DND-41 (cell line): ENCODE data around the gene LRP1.

ENCODE experiments used
- ATAC-seq: fragments of 200-7000 bp; cut with Tn5 transposase; 3 replicates; pipeline ENCODE4 v1.9.1; 2021; ENCODE audit warnings: low read depth; ENCODE audit not compliant: insufficient read depth
- DNase-seq: peaks from one replicate; pipeline ENCODE4 v3.0.0-alpha.2; 2020
- H2AFZ ChIP-seq: 2 replicates; pipeline ENCODE4 v1.6.0; 2012; ENCODE audit warnings: low read depth, low read length
- H3K27ac ChIP-seq: 2 replicates; pipeline ENCODE4 v1.5.1; 2012; ENCODE audit warnings: low read length, inconsistent platforms
- H3K27me3 ChIP-seq: fragments of 200-600 bp; sonication (generic); 2 replicates; pipeline ENCODE4 v1.6.0; 2012; ENCODE audit warnings: low read length, mild to moderate bottlenecking, inconsistent platforms; ENCODE audit not compliant: insufficient read depth, poor library complexity
- H3K36me3 ChIP-seq: 2 replicates; pipeline ENCODE4 v1.5.1; 2012; ENCODE audit warnings: low read length, inconsistent platforms; ENCODE audit not compliant: insufficient read depth
- H3K4me1 ChIP-seq: 2 replicates; pipeline ENCODE4 v1.5.1; 2012; ENCODE audit warnings: mild to moderate bottlenecking, low read length; ENCODE audit not compliant: insufficient read depth
- H3K4me2 ChIP-seq: 2 replicates; pipeline ENCODE4 v1.6.0; 2012; ENCODE audit warnings: mild to moderate bottlenecking, moderate library complexity, low read length, inconsistent platforms; ENCODE audit not compliant: insufficient read depth
- H3K4me3 ChIP-seq, 2 experiments: fragments of 200-600 bp in 1 of 2; shearing (Covaris generic) in 1 of 2; 2 replicates each; pipeline ENCODE4 v1.5.1; 2012 to 2016; ENCODE audit warnings: inconsistent platforms in 2 of 2, low read length in 2 of 2, mild to moderate bottlenecking in 2 of 2, low read depth in 1 of 2, moderate library complexity in 1 of 2
- H3K79me2 ChIP-seq: 2 replicates; pipeline ENCODE4 v1.6.0; 2012; ENCODE audit warnings: low read length, inconsistent platforms; ENCODE audit not compliant: insufficient read depth
- H3K9ac ChIP-seq: 2 replicates; pipeline ENCODE4 v1.6.0; 2012; ENCODE audit warnings: low read depth, mild to moderate bottlenecking, inconsistent platforms, low read length, moderate library complexity
- H3K9me3 ChIP-seq: 2 replicates; pipeline ENCODE4 v1.5.1; 2012; ENCODE audit warnings: low read length, moderate library complexity, mild to moderate bottlenecking, inconsistent platforms; ENCODE audit not compliant: insufficient read depth, severe bottlenecking
- H4K20me1 ChIP-seq: 2 replicates; pipeline ENCODE4 v1.6.0; 2012; ENCODE audit warnings: low read length; ENCODE audit not compliant: insufficient read depth
- EZH2 ChIP-seq: IDR thresholded peaks from 3 replicates; pipeline ENCODE4 v1.6.1; 2012; ENCODE audit warnings: borderline replicate concordance, low read depth, mild to moderate bottlenecking, moderate library complexity, low read length, inconsistent platforms; ENCODE audit not compliant: severe bottlenecking
- TF ChIP-seq, protein P1 (sequence below): IDR thresholded peaks from 2 replicates; pipeline ENCODE4 v1.5.1; 2012; ENCODE audit warnings: borderline replicate concordance, low read length, moderate library complexity, mild to moderate bottlenecking; ENCODE audit not compliant: poor library complexity, severe bottlenecking; ENCODE audit errors: extremely low read depth

LRP1 gene

GRCh38 chr12:57247041-57247440, 118.8 kb downstream of the LRP1 start:
- DNase-seq = no peak
- no peak overlapping the region for H3K27ac ChIP-seq
- no peak overlapping the region for H3K4me2 ChIP-seq
- H3K4me3 ChIP-seq = no peak overlapping the region
- H3K9ac ChIP-seq = no peak overlapping the region
- H3K36me3 ChIP-seq = no peaks in the 10 kb centered on the region
- no peak overlapping the region for H2AFZ ChIP-seq
- no peaks in the 10 kb centered on the region for H3K27me3 ChIP-seq
- H3K9me3 ChIP-seq = no peaks in the 10 kb centered on the region
- no peak for ATAC-seq
- H4K20me1 ChIP-seq = peaks cover 3% of the 10 kb centered on the region; the same call in 1 of the 2 replicates
- H3K4me1 ChIP-seq = peaks cover 18% of the 10 kb centered on the region
- no peaks in the 10 kb centered on the region for H3K79me2 ChIP-seq
- TF ChIP-seq, protein P1, sequence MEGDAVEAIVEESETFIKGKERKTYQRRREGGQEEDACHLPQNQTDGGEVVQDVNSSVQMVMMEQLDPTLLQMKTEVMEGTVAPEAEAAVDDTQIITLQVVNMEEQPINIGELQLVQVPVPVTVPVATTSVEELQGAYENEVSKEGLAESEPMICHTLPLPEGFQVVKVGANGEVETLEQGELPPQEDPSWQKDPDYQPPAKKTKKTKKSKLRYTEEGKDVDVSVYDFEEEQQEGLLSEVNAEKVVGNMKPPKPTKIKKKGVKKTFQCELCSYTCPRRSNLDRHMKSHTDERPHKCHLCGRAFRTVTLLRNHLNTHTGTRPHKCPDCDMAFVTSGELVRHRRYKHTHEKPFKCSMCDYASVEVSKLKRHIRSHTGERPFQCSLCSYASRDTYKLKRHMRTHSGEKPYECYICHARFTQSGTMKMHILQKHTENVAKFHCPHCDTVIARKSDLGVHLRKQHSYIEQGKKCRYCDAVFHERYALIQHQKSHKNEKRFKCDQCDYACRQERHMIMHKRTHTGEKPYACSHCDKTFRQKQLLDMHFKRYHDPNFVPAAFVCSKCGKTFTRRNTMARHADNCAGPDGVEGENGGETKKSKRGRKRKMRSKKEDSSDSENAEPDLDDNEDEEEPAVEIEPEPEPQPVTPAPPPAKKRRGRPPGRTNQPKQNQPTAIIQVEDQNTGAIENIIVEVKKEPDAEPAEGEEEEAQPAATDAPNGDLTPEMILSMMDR = no peak
- no peak for TF ChIP-seq EZH2

DNA sequence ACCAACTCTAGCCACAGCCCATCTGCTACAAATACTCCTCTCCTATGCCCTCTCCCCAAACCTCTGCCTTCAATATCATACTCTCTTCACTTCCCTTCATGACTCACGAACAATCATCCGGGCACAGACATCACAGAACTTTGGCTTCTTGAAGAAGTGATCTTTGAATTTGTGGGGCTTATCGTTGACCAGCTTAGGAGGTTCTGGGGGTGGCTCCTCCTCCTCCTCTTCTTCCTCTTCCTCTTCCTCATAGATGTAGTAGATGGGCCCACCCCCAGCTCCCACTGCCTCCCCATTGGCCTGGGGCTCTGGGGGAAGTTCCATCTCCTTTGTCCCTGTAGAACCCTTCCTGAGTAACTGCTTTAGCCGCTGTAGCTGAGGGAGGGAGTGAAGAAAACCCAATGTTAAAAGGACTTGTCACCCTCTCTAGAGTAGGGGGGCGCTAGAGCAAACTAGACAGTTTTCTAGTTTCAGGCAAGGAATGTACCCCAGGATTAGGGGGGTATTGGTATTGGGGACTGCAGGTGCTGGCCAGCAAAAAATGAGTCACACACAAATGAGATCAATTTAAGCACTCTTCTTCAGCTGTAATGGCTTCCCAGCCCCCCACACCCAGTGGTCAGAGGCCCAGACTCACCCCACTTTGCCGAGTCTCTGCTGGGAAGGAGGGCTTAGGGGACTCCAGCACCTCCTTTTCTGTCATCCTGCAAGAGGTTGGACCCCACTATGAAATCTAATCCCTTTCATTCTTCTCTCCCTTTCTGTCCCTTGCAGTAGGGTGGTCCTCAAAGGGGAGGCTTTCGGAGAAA, 120.9 kb downstream of the LRP1 start:
- no peaks in the 10 kb centered on the region for H3K79me2 ChIP-seq
- no peak overlapping the region for H3K4me3 ChIP-seq
- peak; percentile 60 for ATAC-seq
- H3K9ac ChIP-seq = no peak overlapping the region
- H4K20me1 ChIP-seq = no peaks in the 10 kb centered on the region
- H3K4me1 ChIP-seq = no peaks in the 10 kb centered on the region
- no peaks in the 10 kb centered on the region for H3K36me3 ChIP-seq
- TF ChIP-seq EZH2 = no peak
- TF ChIP-seq, protein P1 = no peak
- H3K27me3 ChIP-seq = no peaks in the 10 kb centered on the region
- no peak overlapping the region for H2AFZ ChIP-seq
- H3K9me3 ChIP-seq = no peaks in the 10 kb centered on the region
- no peak overlapping the region for H3K4me2 ChIP-seq
- H3K27ac ChIP-seq = no peak overlapping the region
- DNase-seq = no peak

DNA sequence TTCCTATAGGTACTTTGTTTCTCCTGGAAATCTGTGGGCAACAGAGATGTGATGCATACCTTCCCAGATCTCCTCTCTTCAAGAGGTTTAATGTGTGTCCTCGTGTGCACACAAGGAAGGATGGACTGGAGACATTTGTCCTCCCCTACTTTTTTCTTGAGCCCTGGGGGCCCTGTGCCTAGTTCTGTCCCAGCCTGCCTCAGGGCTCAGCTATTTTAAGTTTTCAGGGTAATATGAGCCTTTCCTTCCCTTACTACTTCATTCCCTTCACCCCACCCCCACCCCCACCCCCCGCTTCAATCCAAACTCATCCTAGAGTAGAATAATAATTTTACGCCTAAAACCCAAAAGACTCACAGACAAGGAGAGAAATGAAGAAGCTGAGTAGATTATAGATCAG, 122.3 kb downstream of the LRP1 start:
- Histone ChIP-seq H2AFZ (no peak overlapping the region), H3K27me3 (no peaks in the 10 kb centered on the region), H3K79me2 (no peaks in the 10 kb centered on the region), H4K20me1 (no peaks in the 10 kb centered on the region), H3K9me3 (no peaks in the 10 kb centered on the region), H3K4me1 (no peaks in the 10 kb centered on the region), H3K27ac (no peak overlapping the region), H3K9ac (no peak overlapping the region), H3K4me3 (no peak overlapping the region), H3K36me3 (peaks cover 3% of the 10 kb centered on the region; the same call in 1 of the 2 replicates), H3K4me2 (no peak overlapping the region)
- no peak for ATAC-seq
- TF ChIP-seq EZH2 = no peak
- TF ChIP-seq, protein P1 = no peak
- no peak for DNase-seq
